Peyer's patch (tissue), 4 donors: ENCODE data around the gene ATP6V0A1.

ENCODE experiments used
- CTCF ChIP-seq, 6 experiments: fragments of 450-650 bp in 4 of 6; fragments of 200-600 bp in 2 of 6; sonication (generic) in 1 of 6; IDR thresholded peaks; one replicate each; pipeline ENCODE4 v1.5.1; 2017 to 2019; ENCODE audit warnings: antibody characterized with exemption in 6 of 6, mild to moderate bottlenecking in 3 of 6, moderate library complexity in 1 of 6
- POLR2A ChIP-seq, 2 donors: fragments of 450-650 bp; IDR thresholded peaks; one replicate each; pipeline ENCODE4 v1.5.1; 2017; ENCODE audit warnings: antibody characterized with exemption in 2 of 2, mild to moderate bottlenecking in 2 of 2, moderate library complexity in 2 of 2

GRCh38 chr17:42476411-42476810 is 17.7 kb downstream of the ATP6V0A1 start:
- TF ChIP-seq CTCF (IDR thresholded peaks at IDR 0.05) (no peak), POLR2A (IDR thresholded peaks at IDR 0.05) (no peak)
